ENCODE results near the gene INPP5K.
"Not testable (repeated sequence)": the region's sequence is repeated elsewhere in the genome, so short reads cannot be mapped to it uniquely, and the experiment has no call there.

Gene INPP5K

DNA sequence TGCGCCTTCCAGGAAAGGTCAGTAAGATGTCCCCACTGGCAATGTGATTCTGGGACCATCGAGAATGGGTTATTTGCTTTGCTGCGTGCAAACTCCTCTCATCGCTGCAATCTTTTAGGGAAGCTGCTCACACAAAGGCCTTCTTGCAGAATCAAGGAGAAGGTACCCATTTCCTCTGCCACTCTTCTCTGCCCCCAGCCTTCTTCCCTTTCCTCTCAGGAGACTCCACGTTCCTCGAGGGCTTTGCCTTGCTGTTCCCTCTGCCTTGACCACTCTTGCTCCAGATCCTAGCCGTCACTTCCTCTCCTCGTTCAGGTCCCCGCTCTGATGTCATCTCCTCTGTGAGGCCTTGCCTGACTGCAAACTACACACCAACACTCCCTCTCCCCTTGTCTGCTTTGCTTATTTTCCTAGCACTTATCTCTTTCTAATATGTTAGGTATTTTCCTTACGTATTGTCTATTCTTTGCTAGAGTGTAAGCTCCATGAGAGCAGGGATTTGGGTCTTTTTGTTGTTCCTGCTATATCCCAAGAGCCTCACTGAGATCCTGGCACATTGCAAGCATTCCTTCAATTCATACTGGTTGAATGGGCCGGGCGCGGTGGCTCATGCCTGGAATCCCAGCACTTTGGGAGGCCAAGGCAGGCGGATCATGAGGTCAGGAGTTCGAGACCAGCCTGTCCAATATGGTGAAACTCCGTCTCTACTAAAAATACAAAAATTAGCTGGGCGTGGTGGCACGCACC, 55.0 kb downstream of the INPP5K start:
- Histone ChIP-seq H3K4me3 (ENCODE audit: low read length) (no peak overlapping the region), H3K4me1 (ENCODE audit: control insufficient read depth, insufficient read depth, low read length) (no peaks in the 10 kb centered on the region), H3K36me3 (ENCODE audit: control insufficient read depth, insufficient read depth, low read length) (peaks cover 11% of the 10 kb centered on the region), H3K27me3 (ENCODE audit: control insufficient read depth, insufficient read depth, low read length) (no peaks in the 10 kb centered on the region), H3K9ac (ENCODE audit: low read length) (no peak overlapping the region), H3K27ac (ENCODE audit: low read depth, low read length) (no peak overlapping the region)

DNA sequence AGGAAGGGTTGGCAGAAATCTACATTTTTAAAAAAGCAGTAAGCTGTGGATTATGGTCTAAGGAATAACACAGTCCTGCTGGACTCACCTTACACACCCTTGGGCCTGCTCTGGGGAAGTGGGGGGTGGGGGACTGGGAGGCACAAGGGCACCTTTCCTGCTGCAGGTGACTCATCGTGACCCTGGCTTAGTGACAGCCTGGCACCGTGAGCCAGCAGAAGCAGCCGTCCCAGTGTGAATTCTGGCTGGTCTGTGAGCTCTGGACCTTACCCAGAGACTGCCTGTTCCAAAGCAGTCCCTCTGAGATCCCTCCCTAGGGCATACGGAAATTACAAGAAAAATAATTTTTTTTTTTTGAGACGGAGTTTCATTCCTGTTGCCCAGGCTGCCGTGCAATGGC, 56.2 kb downstream of the INPP5K start:
- peaks cover 10% of the 10 kb centered on the region for H3K36me3 ChIP-seq (ENCODE audit: control insufficient read depth, insufficient read depth, low read length)
- no peak overlapping the region for H3K9ac ChIP-seq (ENCODE audit: low read length)
- H3K27me3 ChIP-seq (ENCODE audit: control insufficient read depth, insufficient read depth, low read length): no peaks in the 10 kb centered on the region
- H3K27ac ChIP-seq (ENCODE audit: low read depth, low read length): no peak overlapping the region
- H3K4me1 ChIP-seq (ENCODE audit: control insufficient read depth, insufficient read depth, low read length): no peaks in the 10 kb centered on the region
- H3K4me3 ChIP-seq (ENCODE audit: low read length): no peak overlapping the region

DNA sequence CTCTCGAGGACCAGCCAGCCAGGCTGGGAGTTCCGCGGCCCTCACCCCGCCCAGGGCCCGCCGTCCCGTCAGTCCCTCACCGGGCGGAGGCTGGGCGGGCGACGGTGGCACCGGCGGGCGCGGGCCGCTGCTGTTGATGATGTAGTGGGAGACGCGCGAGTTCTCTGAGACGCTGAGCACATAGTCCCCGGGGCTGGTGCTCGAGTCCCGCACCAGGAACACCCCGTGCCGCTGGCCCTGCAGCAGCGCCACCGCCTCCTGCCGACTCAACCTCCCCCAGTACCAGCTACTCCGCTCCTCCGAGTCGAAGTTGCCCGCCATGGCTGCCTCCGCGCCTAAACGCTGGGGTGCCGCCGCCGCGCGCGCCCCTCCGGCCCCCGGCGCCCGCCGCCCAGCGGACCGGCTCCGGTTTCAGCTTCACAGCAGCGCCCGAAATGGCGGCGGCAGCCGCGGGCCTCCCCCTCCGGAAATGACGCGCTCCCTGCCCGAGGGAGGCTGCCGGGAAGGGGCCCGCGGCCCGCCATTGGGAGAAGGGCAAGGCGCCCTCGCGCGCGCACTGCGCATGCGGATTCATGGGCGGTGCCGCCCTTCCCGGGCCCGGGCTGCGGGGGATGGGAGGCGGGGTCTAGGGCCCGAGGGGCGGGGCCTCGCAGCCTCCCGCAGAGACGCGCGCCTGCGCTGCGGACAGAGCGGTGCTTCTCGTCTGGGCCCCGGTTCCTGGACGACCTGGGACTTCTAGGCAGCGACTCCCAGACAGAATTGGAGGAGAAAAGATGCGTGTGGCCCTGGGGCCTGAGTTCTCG, 60.4 kb downstream of the INPP5K start, which contains the start of gene CRK:
CRK (minus strand) TSS at position 436 of the 803 bp plus-strand sequence; CDS start at position 321, 115 bp downstream.
- Histone ChIP-seq H3K9ac (ENCODE audit: low read length) (peak within 1 kb of the TSS; percentile 94), H3K36me3 (ENCODE audit: control insufficient read depth, insufficient read depth, low read length) (no peaks in the 10 kb centered on the region), H3K27ac (ENCODE audit: low read depth, low read length) (peak within 1 kb of the TSS; percentile 97), H3K27me3 (ENCODE audit: control insufficient read depth, insufficient read depth, low read length) (no peaks in the 10 kb centered on the region), H3K4me3 (ENCODE audit: low read length) (peak within 1 kb of the TSS; percentile 90), H3K4me1 (ENCODE audit: control insufficient read depth, insufficient read depth, low read length) (peaks cover 8% of the 10 kb centered on the region)

DNA sequence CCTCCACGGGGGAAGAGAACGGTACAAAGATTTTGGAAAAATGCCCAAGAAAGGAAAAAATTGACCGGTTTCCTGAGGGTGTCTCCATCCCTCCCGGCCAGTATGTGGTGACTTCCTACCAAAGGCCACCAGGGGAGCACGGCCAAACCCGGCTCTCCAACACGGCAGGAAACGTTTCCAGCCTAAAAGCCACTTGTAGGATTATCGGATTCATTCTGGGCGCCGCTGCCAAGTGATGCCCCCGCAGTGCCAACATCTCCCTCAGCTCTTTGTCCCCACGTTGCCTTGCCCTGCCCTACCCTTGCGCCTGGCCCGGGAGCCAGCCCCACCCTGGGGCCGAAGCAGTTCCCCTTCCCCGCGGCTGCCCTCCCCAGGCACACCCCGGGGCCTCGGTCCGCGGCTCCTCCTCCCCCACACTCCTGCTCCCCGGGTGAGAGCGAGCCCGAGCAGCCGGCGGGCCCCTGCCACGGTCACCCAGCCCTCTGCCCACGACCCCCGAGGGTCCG, 61.1 kb downstream of the INPP5K start:
- Histone ChIP-seq H3K27me3 (ENCODE audit: control insufficient read depth, insufficient read depth, low read length) (no peaks in the 10 kb centered on the region), H3K4me1 (ENCODE audit: control insufficient read depth, insufficient read depth, low read length) (peaks cover 8% of the 10 kb centered on the region), H3K36me3 (ENCODE audit: control insufficient read depth, insufficient read depth, low read length) (no peaks in the 10 kb centered on the region)

GRCh38 chr17:1454541-1454940, 61.9 kb downstream of the INPP5K start:
- Histone ChIP-seq H3K27me3 (ENCODE audit: control insufficient read depth, insufficient read depth, low read length) (no peaks in the 10 kb centered on the region), H3K4me3 (ENCODE audit: low read length) (peak overlapping the region; percentile 90), H3K36me3 (ENCODE audit: control insufficient read depth, insufficient read depth, low read length) (no peaks in the 10 kb centered on the region), H3K27ac (ENCODE audit: low read depth, low read length) (peak overlapping the region; percentile 97), H3K9ac (ENCODE audit: low read length) (peak overlapping the region; percentile 32), H3K4me1 (ENCODE audit: control insufficient read depth, insufficient read depth, low read length) (peaks cover 8% of the 10 kb centered on the region)

More for the DNA sequence above, 61.1 kb downstream of the INPP5K start:
- peak overlapping the region; percentile 90 for H3K4me3 ChIP-seq (ENCODE audit: low read length)
- H3K9ac ChIP-seq (ENCODE audit: low read length): peak overlapping the region; percentile 94
- H3K27ac ChIP-seq (ENCODE audit: low read depth, low read length): peak overlapping the region; percentile 97

DNA sequence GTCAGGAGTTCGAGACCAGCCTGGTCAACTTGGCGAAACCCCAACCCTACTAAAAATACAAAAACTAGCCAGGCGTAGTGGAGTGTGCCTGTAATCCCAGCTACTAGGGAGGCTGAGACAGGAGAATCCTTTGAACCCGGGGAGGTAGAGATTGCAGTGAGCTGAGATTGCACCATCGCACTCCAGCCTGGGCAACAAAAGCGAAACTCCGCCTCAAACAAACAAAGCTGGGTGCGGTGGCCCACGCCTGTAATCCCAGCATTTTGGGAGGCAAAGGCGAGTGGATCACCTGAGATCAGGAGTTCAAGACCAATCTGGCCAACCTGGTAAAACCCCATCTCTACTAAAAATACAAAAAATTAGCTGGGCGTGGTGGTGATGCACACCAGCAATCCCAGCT, 62.7 kb downstream of the INPP5K start:
- H3K4me1 ChIP-seq (ENCODE audit: control insufficient read depth, insufficient read depth, low read length); H3K27me3 ChIP-seq (ENCODE audit: control insufficient read depth, insufficient read depth, low read length); H3K36me3 ChIP-seq (ENCODE audit: control insufficient read depth, insufficient read depth, low read length); H3K9ac ChIP-seq (ENCODE audit: low read length); H3K4me3 ChIP-seq (ENCODE audit: low read length); H3K27ac ChIP-seq (ENCODE audit: low read depth, low read length): not testable (repeated sequence)

DNA sequence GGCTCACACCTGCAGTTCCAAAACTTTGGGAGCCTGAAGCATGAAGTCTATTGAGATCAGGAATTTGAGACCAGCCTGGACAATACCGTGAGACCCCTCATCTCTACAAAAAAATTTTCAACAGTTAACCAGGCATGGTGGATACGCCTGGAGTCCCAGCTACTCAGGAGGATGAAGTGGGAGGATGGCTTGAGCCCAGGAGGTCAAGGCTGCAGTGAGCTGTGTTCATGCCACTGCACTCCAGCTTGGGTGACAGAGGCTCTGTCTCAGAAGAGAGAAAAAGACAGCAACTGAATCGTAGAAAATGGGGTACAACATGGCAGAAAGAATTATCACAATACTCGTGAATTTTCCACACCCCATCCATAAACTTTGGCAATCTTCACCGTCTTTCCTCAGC, 63.6 kb downstream of the INPP5K start:
- no peaks in the 10 kb centered on the region for H3K36me3 ChIP-seq (ENCODE audit: control insufficient read depth, insufficient read depth, low read length)
- peaks cover 8% of the 10 kb centered on the region for H3K4me1 ChIP-seq (ENCODE audit: control insufficient read depth, insufficient read depth, low read length)
- H3K9ac ChIP-seq (ENCODE audit: low read length): no peak overlapping the region
- no peak overlapping the region for H3K27ac ChIP-seq (ENCODE audit: low read depth, low read length)
- H3K27me3 ChIP-seq (ENCODE audit: control insufficient read depth, insufficient read depth, low read length): no peaks in the 10 kb centered on the region
- H3K4me3 ChIP-seq (ENCODE audit: low read length): no peak overlapping the region

- not testable (repeated sequence) for H3K27me3 ChIP-seq (ENCODE audit: control insufficient read depth, insufficient read depth, low read length); H3K27ac ChIP-seq (ENCODE audit: low read depth, low read length); H3K9ac ChIP-seq (ENCODE audit: low read length); H3K36me3 ChIP-seq (ENCODE audit: control insufficient read depth, insufficient read depth, low read length); H3K4me3 ChIP-seq (ENCODE audit: low read length); H3K4me1 ChIP-seq (ENCODE audit: control insufficient read depth, insufficient read depth, low read length)
These were observed 66.2 kb downstream of the INPP5K start for GRCh38 chr17:1450261-1450660.

DNA sequence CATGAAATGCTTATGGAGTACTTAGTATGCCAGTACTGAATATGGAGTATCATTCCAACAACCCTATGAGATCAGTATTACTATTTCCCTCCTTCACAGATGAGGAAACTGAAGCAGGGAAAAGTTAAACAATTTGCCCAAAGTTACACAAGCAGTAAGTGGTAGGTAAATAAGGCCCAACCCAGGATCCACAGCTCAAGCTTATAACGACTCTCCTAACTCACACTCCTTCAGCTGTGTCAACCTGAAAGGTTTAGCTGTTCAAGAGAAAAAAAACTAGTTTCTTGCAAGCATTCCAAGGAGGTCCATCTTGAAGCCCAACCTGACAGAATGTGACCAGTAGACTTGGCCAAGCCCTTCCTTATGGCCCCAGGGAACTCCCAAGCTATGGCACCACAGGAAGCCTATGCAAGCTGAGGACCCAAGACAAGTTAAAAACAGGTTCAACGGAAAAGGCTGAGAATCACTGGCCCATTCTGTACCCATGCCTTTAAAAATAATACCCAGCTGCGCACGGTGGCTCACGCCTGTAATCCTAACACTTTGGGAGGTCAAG, 66.9 kb downstream of the INPP5K start:
- Histone ChIP-seq H3K9ac (ENCODE audit: low read length) (no peak overlapping the region), H3K27ac (ENCODE audit: low read depth, low read length) (no peak overlapping the region), H3K36me3 (ENCODE audit: control insufficient read depth, insufficient read depth, low read length) (no peaks in the 10 kb centered on the region), H3K27me3 (ENCODE audit: control insufficient read depth, insufficient read depth, low read length) (no peaks in the 10 kb centered on the region), H3K4me3 (ENCODE audit: low read length) (no peak overlapping the region), H3K4me1 (ENCODE audit: control insufficient read depth, insufficient read depth, low read length) (peaks cover 3% of the 10 kb centered on the region)

GRCh38 chr17:1447052-1447451, 69.4 kb downstream of the INPP5K start:
- Histone ChIP-seq H3K4me1 (ENCODE audit: control insufficient read depth, insufficient read depth, low read length) (no peaks in the 10 kb centered on the region), H3K27ac (ENCODE audit: low read depth, low read length) (no peak overlapping the region), H3K4me3 (ENCODE audit: low read length) (no peak overlapping the region), H3K9ac (ENCODE audit: low read length) (no peak overlapping the region), H3K27me3 (ENCODE audit: control insufficient read depth, insufficient read depth, low read length) (no peaks in the 10 kb centered on the region), H3K36me3 (ENCODE audit: control insufficient read depth, insufficient read depth, low read length) (no peaks in the 10 kb centered on the region)

DNA sequence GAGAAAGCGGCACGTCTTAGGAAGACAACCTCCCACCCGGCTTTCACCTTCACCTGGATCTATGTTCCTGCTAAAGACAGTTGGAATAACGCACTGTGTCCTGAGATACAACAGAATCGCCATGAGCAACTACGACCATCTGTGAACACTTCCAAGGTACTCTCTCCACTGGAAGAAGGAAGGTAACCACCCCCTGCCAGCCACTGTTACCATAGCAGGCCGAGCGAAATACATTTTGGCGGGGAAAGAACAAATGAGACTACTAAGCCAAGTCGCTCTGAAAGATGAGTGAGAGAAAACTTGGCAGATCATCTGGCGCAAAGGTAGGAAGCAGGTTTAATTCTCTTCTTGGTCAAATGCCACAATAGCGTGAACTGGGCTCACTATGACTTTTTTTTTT, 70.2 kb downstream of the INPP5K start:
- H3K4me1 ChIP-seq (ENCODE audit: control insufficient read depth, insufficient read depth, low read length): no peaks in the 10 kb centered on the region
- H3K9ac ChIP-seq (ENCODE audit: low read length): no peak overlapping the region
- no peaks in the 10 kb centered on the region for H3K27me3 ChIP-seq (ENCODE audit: control insufficient read depth, insufficient read depth, low read length)
- H3K4me3 ChIP-seq (ENCODE audit: low read length): no peak overlapping the region
- H3K27ac ChIP-seq (ENCODE audit: low read depth, low read length): no peak overlapping the region
- H3K36me3 ChIP-seq (ENCODE audit: control insufficient read depth, insufficient read depth, low read length): no peaks in the 10 kb centered on the region

DNA sequence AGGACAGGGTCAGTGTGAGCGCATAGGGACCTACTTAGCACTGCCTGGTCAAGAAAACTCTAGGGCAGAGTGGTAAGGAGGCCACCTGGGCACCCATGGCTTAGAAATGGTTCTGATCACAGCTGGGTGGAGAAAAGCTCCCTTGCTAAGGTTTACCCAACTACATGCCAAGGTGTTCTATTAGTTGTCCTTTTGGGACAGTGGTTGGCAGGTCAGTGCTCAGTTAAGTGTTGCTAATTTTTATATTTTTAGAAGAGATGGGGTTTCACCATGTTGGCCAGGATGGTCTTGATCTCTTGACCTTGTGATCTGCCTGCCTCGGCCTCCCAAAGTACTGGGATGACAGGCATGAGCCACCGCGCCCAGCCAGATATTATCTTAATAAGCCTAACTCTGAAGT, 70.7 kb downstream of the INPP5K start:
- H3K27ac ChIP-seq (ENCODE audit: low read depth, low read length); H3K27me3 ChIP-seq (ENCODE audit: control insufficient read depth, insufficient read depth, low read length); H3K4me1 ChIP-seq (ENCODE audit: control insufficient read depth, insufficient read depth, low read length); H3K9ac ChIP-seq (ENCODE audit: low read length); H3K36me3 ChIP-seq (ENCODE audit: control insufficient read depth, insufficient read depth, low read length); H3K4me3 ChIP-seq (ENCODE audit: low read length): not testable (repeated sequence)

Measured in rectal smooth muscle tissue (tissue), 1 donor.